Measurements from ENCODE around the gene SLC44A1.

DNA sequence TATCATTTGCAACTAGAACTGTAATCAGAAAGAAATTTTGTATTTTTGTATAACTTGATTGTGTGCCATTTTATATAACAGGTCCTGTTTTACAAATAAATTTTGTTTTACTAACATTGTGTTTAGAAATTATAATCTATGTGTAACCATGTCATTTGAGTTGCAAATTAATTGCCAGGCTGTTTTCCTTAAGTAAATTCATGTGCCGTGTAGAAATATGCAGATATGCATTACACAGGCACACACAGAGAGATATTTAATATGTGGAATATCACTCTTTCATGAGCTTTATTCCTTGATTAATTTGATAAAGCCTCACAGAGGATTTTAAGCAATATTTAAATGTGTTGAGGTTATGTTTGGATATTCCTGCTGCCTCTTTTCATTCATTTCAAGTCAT, 146.8 kb downstream of the SLC44A1 start:
- TF ChIP-seq, protein P1, sequence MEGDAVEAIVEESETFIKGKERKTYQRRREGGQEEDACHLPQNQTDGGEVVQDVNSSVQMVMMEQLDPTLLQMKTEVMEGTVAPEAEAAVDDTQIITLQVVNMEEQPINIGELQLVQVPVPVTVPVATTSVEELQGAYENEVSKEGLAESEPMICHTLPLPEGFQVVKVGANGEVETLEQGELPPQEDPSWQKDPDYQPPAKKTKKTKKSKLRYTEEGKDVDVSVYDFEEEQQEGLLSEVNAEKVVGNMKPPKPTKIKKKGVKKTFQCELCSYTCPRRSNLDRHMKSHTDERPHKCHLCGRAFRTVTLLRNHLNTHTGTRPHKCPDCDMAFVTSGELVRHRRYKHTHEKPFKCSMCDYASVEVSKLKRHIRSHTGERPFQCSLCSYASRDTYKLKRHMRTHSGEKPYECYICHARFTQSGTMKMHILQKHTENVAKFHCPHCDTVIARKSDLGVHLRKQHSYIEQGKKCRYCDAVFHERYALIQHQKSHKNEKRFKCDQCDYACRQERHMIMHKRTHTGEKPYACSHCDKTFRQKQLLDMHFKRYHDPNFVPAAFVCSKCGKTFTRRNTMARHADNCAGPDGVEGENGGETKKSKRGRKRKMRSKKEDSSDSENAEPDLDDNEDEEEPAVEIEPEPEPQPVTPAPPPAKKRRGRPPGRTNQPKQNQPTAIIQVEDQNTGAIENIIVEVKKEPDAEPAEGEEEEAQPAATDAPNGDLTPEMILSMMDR (IDR thresholded peaks at IDR 0.05), result no peak
- no peak for TF ChIP-seq POLR2A (IDR thresholded peaks at IDR 0.05)
